Neural cell (in vitro differentiated cells): ENCODE results near the gene PACRGL.

ENCODE experiments used
- CTCF ChIP-seq: fragments of 450-650 bp; IDR thresholded peaks from 2 replicates; pipeline ENCODE4 v1.5.1; 2014; ENCODE audit warnings: antibody characterized with exemption, mild to moderate bottlenecking, moderate library complexity; ENCODE audit not compliant: poor library complexity, severe bottlenecking
- EP300 ChIP-seq: fragments of 450-650 bp; conservative IDR thresholded peaks from 2 replicates; pipeline ENCODE4 v1.6.1; 2014; ENCODE audit warnings: antibody characterized with exemption, mild to moderate bottlenecking, moderate library complexity; ENCODE audit not compliant: poor library complexity, severe bottlenecking
- EZH2 ChIP-seq: fragments of 200-600, 300-800 bp; shearing (Covaris generic), sonication (generic); IDR thresholded peaks from 2 replicates; pipeline ENCODE4 v1.6.1; 2014; ENCODE audit warnings: antibody characterized with exemption, low read length, borderline replicate concordance, mild to moderate bottlenecking; ENCODE audit not compliant: insufficient read depth, poor library complexity, severe bottlenecking
- REST ChIP-seq: IDR thresholded peaks from 2 replicates; pipeline ENCODE4 v1.6.1; 2012; ENCODE audit warnings: borderline replicate concordance

GRCh38 chr4:20760053-20760452 is 59.8 kb downstream of the PACRGL start:
- TF ChIP-seq CTCF (no peak), EZH2 (no peak), EP300 (no peak), REST (no peak)
